ENCODE results near the gene MAN1A2.

Gene MAN1A2

GRCh38 chr1:117559139-117559538 is 191.9 kb downstream of the MAN1A2 start:
- no peaks in the 10 kb centered on the region for H3K27me3 ChIP-seq (ENCODE audit: control insufficient read depth, insufficient read depth, low read length)

GRCh38 chr1:117559985-117560384 is 192.7 kb downstream of the MAN1A2 start:
- H3K9ac ChIP-seq (ENCODE audit: low read length), result no peak overlapping the region
- H3K4me1 ChIP-seq (ENCODE audit: control insufficient read depth, insufficient read depth, low read length), result no peaks in the 10 kb centered on the region
- no peaks in the 10 kb centered on the region for H3K27me3 ChIP-seq (ENCODE audit: control insufficient read depth, insufficient read depth, low read length)
- no peak overlapping the region for H3K27ac ChIP-seq (ENCODE audit: low read depth, low read length)
- peaks cover 16% of the 10 kb centered on the region for H3K9me3 ChIP-seq (ENCODE audit: control insufficient read depth, insufficient read depth, low read depth, low read length)
- no peak overlapping the region for H3K4me3 ChIP-seq (ENCODE audit: low read depth, low read length)
- H3K36me3 ChIP-seq (ENCODE audit: control insufficient read depth, insufficient read depth, low read length), result no peaks in the 10 kb centered on the region

More at GRCh38 chr1:117559139-117559538, 191.9 kb downstream of the MAN1A2 start:
- peaks cover 16% of the 10 kb centered on the region for H3K9me3 ChIP-seq (ENCODE audit: control insufficient read depth, insufficient read depth, low read depth, low read length)
- no peak overlapping the region for H3K9ac ChIP-seq (ENCODE audit: low read length)
- H3K4me3 ChIP-seq (ENCODE audit: low read depth, low read length), result no peak overlapping the region
- no peaks in the 10 kb centered on the region for H3K4me1 ChIP-seq (ENCODE audit: control insufficient read depth, insufficient read depth, low read length)
- no peaks in the 10 kb centered on the region for H3K36me3 ChIP-seq (ENCODE audit: control insufficient read depth, insufficient read depth, low read length)
- H3K27ac ChIP-seq (ENCODE audit: low read depth, low read length), result no peak overlapping the region

GRCh38 chr1:117561071-117561470 is 193.8 kb downstream of the MAN1A2 start:
- Histone ChIP-seq H3K4me3 (ENCODE audit: low read depth, low read length) (no peak overlapping the region), H3K27me3 (ENCODE audit: control insufficient read depth, insufficient read depth, low read length) (no peaks in the 10 kb centered on the region), H3K9me3 (ENCODE audit: control insufficient read depth, insufficient read depth, low read depth, low read length) (peaks cover 16% of the 10 kb centered on the region), H3K9ac (ENCODE audit: low read length) (no peak overlapping the region), H3K4me1 (ENCODE audit: control insufficient read depth, insufficient read depth, low read length) (no peaks in the 10 kb centered on the region), H3K36me3 (ENCODE audit: control insufficient read depth, insufficient read depth, low read length) (no peaks in the 10 kb centered on the region), H3K27ac (ENCODE audit: low read depth, low read length) (no peak overlapping the region)

- H3K27ac ChIP-seq (ENCODE audit: low read depth, low read length), result no peak overlapping the region
Measured at GRCh38 chr1:117561551-117561950, 194.3 kb downstream of the MAN1A2 start.

GRCh38 chr1:117562581-117563491 is 195.6 kb downstream of the MAN1A2 start:
- no peak overlapping the region for H3K27ac ChIP-seq (ENCODE audit: low read depth, low read length)
- H3K9me3 ChIP-seq (ENCODE audit: control insufficient read depth, insufficient read depth, low read depth, low read length), result peaks cover 13% of the 10 kb centered on the region
- no peaks in the 10 kb centered on the region for H3K36me3 ChIP-seq (ENCODE audit: control insufficient read depth, insufficient read depth, low read length)
- H3K4me1 ChIP-seq (ENCODE audit: control insufficient read depth, insufficient read depth, low read length), result no peaks in the 10 kb centered on the region
- H3K4me3 ChIP-seq (ENCODE audit: low read depth, low read length), result no peak overlapping the region
- H3K27me3 ChIP-seq (ENCODE audit: control insufficient read depth, insufficient read depth, low read length), result no peaks in the 10 kb centered on the region
- no peak overlapping the region for H3K9ac ChIP-seq (ENCODE audit: low read length)

More at GRCh38 chr1:117561551-117561950, 194.3 kb downstream of the MAN1A2 start:
- H3K9me3 ChIP-seq (ENCODE audit: control insufficient read depth, insufficient read depth, low read depth, low read length), result peaks cover 16% of the 10 kb centered on the region
- no peaks in the 10 kb centered on the region for H3K4me1 ChIP-seq (ENCODE audit: control insufficient read depth, insufficient read depth, low read length)
- H3K36me3 ChIP-seq (ENCODE audit: control insufficient read depth, insufficient read depth, low read length), result no peaks in the 10 kb centered on the region
- H3K4me3 ChIP-seq (ENCODE audit: low read depth, low read length), result no peak overlapping the region
- no peaks in the 10 kb centered on the region for H3K27me3 ChIP-seq (ENCODE audit: control insufficient read depth, insufficient read depth, low read length)
- no peak overlapping the region for H3K9ac ChIP-seq (ENCODE audit: low read length)

- no peaks in the 10 kb centered on the region for H3K4me1 ChIP-seq (ENCODE audit: control insufficient read depth, insufficient read depth, low read length)
- peaks cover 10% of the 10 kb centered on the region for H3K9me3 ChIP-seq (ENCODE audit: control insufficient read depth, insufficient read depth, low read depth, low read length)
- no peak overlapping the region for H3K4me3 ChIP-seq (ENCODE audit: low read depth, low read length)
- no peak overlapping the region for H3K27ac ChIP-seq (ENCODE audit: low read depth, low read length)
- H3K27me3 ChIP-seq (ENCODE audit: control insufficient read depth, insufficient read depth, low read length), result no peaks in the 10 kb centered on the region
- no peaks in the 10 kb centered on the region for H3K36me3 ChIP-seq (ENCODE audit: control insufficient read depth, insufficient read depth, low read length)
- no peak overlapping the region for H3K9ac ChIP-seq (ENCODE audit: low read length)
Measured at GRCh38 chr1:117563492-117563875, 196.2 kb downstream of the MAN1A2 start.

- H3K27ac ChIP-seq (ENCODE audit: low read depth, low read length), result no peak overlapping the region
- H3K27me3 ChIP-seq (ENCODE audit: control insufficient read depth, insufficient read depth, low read length), result no peaks in the 10 kb centered on the region
- H3K4me1 ChIP-seq (ENCODE audit: control insufficient read depth, insufficient read depth, low read length), result no peaks in the 10 kb centered on the region
- H3K9ac ChIP-seq (ENCODE audit: low read length), result no peak overlapping the region
- peaks cover under 1% of the 10 kb centered on the region; the same call in 1 of the 2 replicates for H3K9me3 ChIP-seq (ENCODE audit: control insufficient read depth, insufficient read depth, low read depth, low read length)
- H3K4me3 ChIP-seq (ENCODE audit: low read depth, low read length), result no peak overlapping the region
- no peaks in the 10 kb centered on the region for H3K36me3 ChIP-seq (ENCODE audit: control insufficient read depth, insufficient read depth, low read length)
Measured at GRCh38 chr1:117564227-117565075, 197.2 kb downstream of the MAN1A2 start.

- no peak overlapping the region for H3K4me3 ChIP-seq (ENCODE audit: low read depth, low read length)
- H3K36me3 ChIP-seq (ENCODE audit: control insufficient read depth, insufficient read depth, low read length), result no peaks in the 10 kb centered on the region
- no peaks in the 10 kb centered on the region for H3K4me1 ChIP-seq (ENCODE audit: control insufficient read depth, insufficient read depth, low read length)
- H3K27ac ChIP-seq (ENCODE audit: low read depth, low read length), result no peak overlapping the region
- no peak overlapping the region for H3K9ac ChIP-seq (ENCODE audit: low read length)
- no peaks in the 10 kb centered on the region for H3K9me3 ChIP-seq (ENCODE audit: control insufficient read depth, insufficient read depth, low read depth, low read length)
- H3K27me3 ChIP-seq (ENCODE audit: control insufficient read depth, insufficient read depth, low read length), result no peaks in the 10 kb centered on the region
Measured at GRCh38 chr1:117565076-117565556, 197.9 kb downstream of the MAN1A2 start.

GRCh38 chr1:117565745-117566455 is 198.7 kb downstream of the MAN1A2 start:
- no peak overlapping the region for H3K4me3 ChIP-seq (ENCODE audit: low read depth, low read length)
- H3K9ac ChIP-seq (ENCODE audit: low read length), result no peak overlapping the region
- H3K27me3 ChIP-seq (ENCODE audit: control insufficient read depth, insufficient read depth, low read length), result no peaks in the 10 kb centered on the region
- no peak overlapping the region for H3K27ac ChIP-seq (ENCODE audit: low read depth, low read length)
- no peaks in the 10 kb centered on the region for H3K36me3 ChIP-seq (ENCODE audit: control insufficient read depth, insufficient read depth, low read length)
- no peaks in the 10 kb centered on the region for H3K4me1 ChIP-seq (ENCODE audit: control insufficient read depth, insufficient read depth, low read length)
- no peaks in the 10 kb centered on the region for H3K9me3 ChIP-seq (ENCODE audit: control insufficient read depth, insufficient read depth, low read depth, low read length)

- Histone ChIP-seq H3K27ac (ENCODE audit: low read depth, low read length) (no peak overlapping the region), H3K27me3 (ENCODE audit: control insufficient read depth, insufficient read depth, low read length) (no peaks in the 10 kb centered on the region)
Measured at GRCh38 chr1:117566556-117566955, 199.3 kb downstream of the MAN1A2 start.

More at GRCh38 chr1:117566556-117566955, 199.3 kb downstream of the MAN1A2 start:
- Histone ChIP-seq H3K4me1 (ENCODE audit: control insufficient read depth, insufficient read depth, low read length) (no peaks in the 10 kb centered on the region), H3K9ac (ENCODE audit: low read length) (no peak overlapping the region), H3K9me3 (ENCODE audit: control insufficient read depth, insufficient read depth, low read depth, low read length) (no peaks in the 10 kb centered on the region), H3K4me3 (ENCODE audit: low read depth, low read length) (no peak overlapping the region), H3K36me3 (ENCODE audit: control insufficient read depth, insufficient read depth, low read length) (no peaks in the 10 kb centered on the region)
